Inferior parietal cortex (tissue), 1 donor: ENCODE measurements around the gene LRRC46.
A peak's percentile ranks its signal among the peaks of the same experiment; 100 is the strongest.

Experiments used
- DNase-seq: peaks from one replicate; pipeline ENCODE4 v3.0.0-alpha.2; 2016; ENCODE audit errors: extremely low spot score

LRRC46 gene

DNA sequence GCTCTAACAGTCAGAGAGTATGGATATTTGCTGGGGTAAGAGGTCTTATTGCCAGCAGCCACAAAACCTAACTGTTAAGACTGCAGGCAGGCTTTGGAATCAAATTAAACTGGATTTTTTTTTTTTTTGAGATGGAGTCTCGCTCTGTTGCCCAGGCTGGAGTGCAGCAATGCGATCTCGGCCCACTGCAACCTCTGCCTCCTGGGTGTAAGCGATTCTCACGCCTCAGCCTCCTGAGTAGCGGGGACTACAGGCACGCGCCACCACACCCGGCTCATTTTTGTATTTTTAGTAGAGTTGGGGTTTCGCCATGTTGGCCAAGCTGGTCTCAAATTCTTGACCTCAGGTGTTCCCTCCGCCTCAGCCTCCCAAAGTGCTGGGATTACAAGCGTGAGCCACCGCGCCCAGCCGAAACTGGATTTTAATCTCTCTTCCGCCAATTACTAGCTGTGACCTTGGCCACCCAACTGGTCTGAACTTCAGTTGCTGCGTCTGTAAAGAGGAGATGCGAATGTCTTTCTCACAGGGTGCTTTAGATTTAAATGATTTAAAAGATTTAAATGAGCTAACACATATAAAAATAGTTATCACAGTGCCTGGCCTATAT is 971 bp upstream of the LRRC46 start:
- no peak for DNase-seq

GRCh38 chr17:47831934-47832327 is 461 bp downstream of the LRRC46 start:
- no peak for DNase-seq

DNA sequence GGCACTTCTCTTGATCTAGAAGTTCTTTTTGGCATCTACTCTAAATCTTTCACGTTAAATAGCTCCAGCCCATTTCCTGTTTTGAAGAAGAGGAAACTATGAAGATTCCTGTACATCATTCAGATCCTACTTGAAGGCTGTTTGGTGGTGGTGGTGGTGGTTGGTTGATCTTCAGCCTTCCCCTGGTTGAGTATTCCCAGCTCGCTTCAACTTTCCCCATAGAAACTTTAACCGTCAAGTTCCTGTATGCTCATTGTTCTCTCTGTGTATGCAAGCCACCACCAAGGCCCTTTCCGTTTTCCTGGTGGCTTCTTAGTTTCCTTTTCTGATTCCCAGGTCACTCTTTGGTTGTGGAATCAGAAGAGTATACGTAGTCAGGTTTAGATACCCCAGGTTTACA is 3.3 kb downstream of the LRRC46 start:
- DNase-seq = no peak

DNA sequence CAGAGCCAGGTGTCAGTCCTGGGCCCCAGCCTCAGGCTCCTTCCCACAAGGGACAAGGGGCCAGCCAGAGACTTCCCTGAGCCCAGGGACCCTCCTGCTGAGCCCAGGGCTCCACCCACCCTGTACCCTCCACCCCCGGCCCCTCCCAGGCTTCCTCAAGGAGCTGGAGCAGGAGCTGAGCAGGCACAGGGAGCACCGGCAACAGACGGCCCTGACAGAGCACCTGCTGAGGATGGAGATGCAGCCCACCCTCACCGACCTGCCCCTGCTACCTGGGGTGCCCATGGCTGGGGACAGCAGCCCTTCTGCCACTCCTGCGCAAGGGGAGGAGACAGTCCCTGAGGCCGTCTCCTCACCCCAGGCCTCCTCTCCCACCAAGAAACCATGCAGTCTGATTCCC is 5.1 kb downstream of the LRRC46 start:
- no peak for DNase-seq

- no peak for DNase-seq
Measured at GRCh38 chr17:47837401-47838039, 6.0 kb downstream of the LRRC46 start.

DNA sequence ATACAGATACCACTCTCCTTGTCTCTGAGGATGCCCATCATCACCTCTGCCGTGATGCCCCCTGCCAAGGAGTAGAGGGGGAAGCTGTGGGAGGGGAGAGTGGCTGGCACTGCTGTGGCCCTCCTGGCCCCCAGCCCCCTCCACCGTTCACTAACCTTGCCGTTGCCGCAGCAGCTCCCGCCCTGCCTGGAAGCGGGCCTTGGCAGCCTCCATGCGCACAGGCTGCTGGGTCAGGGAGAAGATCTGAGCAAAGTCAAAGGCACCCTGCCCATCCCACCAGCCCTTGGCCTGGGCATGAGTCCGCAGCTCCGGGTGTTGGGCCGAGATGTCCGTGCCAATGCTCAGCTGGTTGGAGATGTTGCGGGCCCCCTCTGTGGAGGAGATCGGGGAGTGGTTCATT is 7.2 kb downstream of the LRRC46 start:
- no peak for DNase-seq

DNA sequence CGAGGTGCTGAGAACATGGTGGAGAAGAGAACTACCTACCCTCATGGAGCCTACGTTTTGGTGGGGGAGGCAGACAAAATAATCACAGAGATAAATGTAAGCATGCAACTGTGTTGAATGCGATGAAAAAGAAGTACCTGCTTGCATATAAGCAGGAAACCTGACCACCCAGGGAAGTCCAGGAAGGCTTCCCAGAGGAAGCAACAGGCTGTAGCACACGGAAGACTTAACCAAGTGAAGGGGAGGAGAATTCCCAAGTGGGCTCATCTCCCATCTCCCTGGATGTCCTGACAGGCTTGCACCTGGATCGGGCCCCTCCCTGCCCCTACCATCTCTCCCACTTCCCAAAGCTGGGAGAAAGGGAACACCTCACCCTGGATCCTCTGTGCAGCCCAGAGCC is 7.6 kb downstream of the LRRC46 start:
- no peak for DNase-seq

GRCh38 chr17:47840001-47840741 is 8.7 kb downstream of the LRRC46 start:
- DNase-seq = no peak

DNA sequence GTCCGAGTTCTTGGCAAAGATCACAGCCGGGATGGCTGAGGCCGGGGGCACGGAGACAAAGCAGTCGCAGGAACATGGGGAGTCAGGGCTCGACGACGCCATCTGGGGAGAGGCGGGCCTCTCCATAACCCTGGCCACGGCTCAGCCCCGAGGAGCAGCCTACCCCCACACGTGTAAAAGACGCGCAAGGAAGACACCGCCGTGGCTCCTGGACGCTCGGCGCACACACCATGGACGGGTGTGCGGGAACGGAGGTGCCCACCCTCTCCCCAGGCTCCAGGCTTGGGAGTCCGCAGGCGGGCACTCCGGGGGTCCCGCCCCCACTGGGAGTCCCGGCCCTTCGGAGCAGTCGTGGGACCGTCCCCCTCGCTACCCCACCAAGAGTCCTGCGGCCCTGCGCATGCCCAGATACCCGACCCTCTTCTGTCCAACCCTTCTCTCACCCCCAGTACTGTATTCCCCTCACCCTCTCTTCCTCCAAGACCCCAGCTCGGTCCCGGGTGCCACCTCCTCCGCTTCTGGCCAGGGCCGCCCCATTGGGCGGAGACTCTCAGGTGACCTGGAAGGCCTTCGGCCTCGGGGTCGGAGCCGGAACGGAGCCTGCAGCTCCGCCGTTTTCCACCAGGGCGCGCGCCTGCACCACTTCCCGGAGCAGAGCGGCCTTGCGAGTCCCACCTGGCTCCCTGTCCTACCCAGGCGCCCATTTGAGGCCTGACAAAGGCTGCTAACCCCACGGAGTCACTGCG is 9.4 kb downstream of the LRRC46 start, which contains the start of gene SCRN2:
SCRN2 (minus strand) TSS at position 532 of the 746 bp plus-strand sequence; CDS start at position 102, 430 bp downstream.
- DNase-seq = peak; percentile 82

GRCh38 chr17:47841488-47842291 is 10.2 kb downstream of the LRRC46 start:
- DNase-seq = no peak

- no peak for DNase-seq
Measured at GRCh38 chr17:47843391-47843730, 11.9 kb downstream of the LRRC46 start.

- no peak for DNase-seq
Measured at GRCh38 chr17:47844227-47844626, 12.8 kb downstream of the LRRC46 start.

DNA sequence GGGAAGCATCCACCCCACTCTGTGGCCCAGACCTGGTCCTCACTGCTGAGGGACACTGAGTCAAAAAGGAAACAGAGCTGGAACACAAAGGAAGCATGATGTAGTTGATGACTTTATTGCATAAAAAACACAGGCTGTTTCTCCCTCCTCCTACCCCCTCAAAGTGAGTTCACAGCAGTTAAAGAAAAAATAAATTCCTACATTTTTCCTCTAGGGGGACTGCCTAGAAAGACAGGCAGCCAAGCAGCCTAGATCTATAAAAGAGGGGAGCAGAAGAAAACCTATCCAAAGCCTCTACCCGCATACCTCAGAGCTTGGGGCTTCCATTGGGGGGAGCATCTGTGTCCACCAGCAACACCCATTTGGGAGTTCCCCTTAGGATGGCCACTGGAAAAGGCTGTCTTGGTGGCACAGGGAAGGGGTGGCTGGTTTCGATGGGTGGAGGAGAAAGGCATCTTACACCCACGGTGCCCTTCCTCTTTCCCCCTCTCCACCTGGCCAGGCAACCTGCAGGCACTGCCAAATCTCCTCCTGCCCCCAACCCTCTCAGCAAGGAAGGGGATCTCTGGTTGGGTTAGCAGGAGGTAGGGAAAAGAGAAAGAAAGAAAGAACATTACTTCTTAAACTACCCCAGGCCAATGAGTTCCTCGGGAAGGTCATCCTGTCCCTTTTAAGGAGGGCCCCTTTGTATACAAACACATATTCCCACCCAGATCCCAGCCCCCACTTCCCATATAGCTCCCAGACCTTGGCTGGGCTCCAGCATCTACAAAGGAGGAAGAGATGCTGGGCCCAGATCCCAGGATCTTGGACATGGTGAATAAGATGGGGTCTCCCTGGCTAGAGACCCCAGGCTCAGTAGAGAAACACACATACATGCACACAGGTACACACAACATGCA is 13.6 kb downstream of the LRRC46 start:
- no peak for DNase-seq

GRCh38 chr17:47845716-47846075 is 14.2 kb downstream of the LRRC46 start:
- no peak for DNase-seq

DNA sequence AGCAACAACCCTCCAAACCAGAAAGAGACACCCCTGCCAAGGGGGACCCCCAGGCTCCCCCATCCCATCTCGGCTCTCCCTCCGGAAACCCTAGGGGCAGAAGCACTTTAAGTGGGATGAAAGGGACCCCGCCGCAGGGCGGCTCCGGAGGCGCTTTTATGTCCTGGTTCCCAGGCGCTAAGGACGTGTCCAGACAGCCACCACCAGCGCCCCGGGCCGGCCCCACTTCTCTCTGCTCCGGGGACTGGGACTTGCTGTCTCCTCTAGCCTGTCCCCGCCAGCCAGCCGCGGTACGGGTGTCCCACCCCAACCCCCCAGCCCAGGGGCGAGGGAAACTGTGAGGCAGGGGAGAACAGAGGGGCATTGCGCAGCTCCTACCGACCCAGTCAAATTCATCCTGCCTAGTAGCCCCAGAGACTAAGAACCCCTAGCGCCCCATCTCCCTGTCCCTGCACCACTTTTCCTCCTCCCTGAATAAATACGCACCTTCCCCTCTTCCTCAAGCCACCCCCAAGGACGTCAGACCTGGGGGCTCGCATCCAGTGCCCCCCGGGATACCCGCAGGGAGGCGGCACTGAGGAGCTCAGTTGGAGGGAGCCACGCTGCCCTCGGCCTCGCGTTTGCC is 15.4 kb downstream of the LRRC46 start:
- no peak for DNase-seq

DNA sequence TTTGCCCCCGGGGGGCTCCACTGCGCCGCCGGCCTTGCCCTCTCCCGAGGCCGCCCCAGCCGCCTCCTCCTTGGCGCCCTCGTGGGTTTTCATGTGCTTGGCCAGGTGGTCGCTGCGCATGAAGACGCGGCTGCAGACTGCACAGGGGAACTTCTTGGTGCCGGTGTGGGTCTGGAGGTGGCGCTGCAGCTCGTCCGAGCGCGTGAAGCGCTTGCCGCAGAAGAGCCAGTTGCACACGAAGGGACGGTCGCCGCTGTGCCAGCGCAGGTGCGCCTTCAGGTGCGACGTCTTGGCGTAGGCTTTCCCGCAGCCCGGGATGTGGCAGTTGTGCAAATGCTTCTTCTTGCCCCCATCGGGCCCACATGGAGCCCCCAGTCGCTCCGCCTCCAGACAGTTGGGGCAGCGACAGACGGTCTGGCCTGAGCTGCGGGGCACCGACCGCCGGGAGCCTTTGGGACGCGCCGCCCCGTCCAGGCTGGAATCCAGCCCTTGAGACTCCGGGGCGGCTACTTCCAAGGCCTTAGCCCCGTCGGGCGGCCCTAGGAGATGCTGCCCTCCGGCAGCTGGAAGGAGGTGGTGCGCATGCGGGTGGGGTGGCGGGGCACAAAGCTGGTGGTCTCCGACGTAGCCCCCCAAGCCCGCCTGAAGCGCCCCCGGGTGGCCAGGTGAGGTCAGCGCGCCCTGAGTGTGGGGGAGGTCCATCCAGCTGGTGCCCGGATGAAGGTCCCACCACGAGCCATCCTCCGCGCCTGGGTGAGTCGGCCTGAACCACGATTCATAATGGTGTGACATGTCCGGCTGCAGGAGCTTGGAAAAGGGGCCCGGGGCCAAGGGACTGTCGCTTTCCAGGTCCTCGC is 16.1 kb downstream of the LRRC46 start:
- DNase-seq = no peak

- DNase-seq = no peak
Measured at GRCh38 chr17:47848198-47848513, 16.7 kb downstream of the LRRC46 start.

- DNase-seq = no peak
Measured at GRCh38 chr17:47850373-47850691, 18.9 kb downstream of the LRRC46 start.
